PC-3 (cell line): ENCODE data around the gene OR2A12. TPM values are rescaled to one million over a fixed set of nuclear protein-coding genes. Genes with fewer than 3 reads are reported as not detected.

Experiments used
- ATAC-seq: fragments of 200-7000 bp; cut with Tn5 transposase; 2 replicates; pipeline ENCODE4 v1.9.1; 2020; ENCODE audit warnings: mild to moderate bottlenecking, moderate library complexity
- BruUV-seq: library from RNA; stranded (reverse); fragments of 400-500 nt; replicated peaks from 2 replicates; lab custom pipeline; 2021; lab: Mats Ljungman, UMichigan
- CTCF ChIA-PET: fragments of 300-600 bp; sonication (Branson Sonifier 250); formaldehyde crosslinking; loops from one replicate; lab custom pipeline; 2022; ENCODE audit warnings: antibody characterized with exemption; lab: Charles Lee
- POLR2A ChIA-PET: fragments of 300-600 bp; sonication (Branson Sonifier 250); formaldehyde crosslinking; loops from one replicate; lab custom pipeline; 2022; ENCODE audit warnings: antibody characterized with exemption; ENCODE audit not compliant: unreplicated experiment; lab: Charles Lee
- DNase-seq: peaks from one replicate; pipeline ENCODE4 v3.0.0-alpha.2; 2015
- H2AFZ ChIP-seq: fragments of 300-600 bp; sonication (generic); 2 replicates; pipeline ENCODE4 v1.6.0; 2016; ENCODE audit warnings: antibody characterized with exemption, low read length
- H3F3A ChIP-seq: fragments of 300-600 bp; sonication (generic); one replicate; pipeline ENCODE4 v1.6.0; 2017; ENCODE audit warnings: antibody characterized with exemption, low read length, control low read depth, mild to moderate bottlenecking; ENCODE audit not compliant: unreplicated experiment
- H3K27ac ChIP-seq: fragments of 300-600 bp; sonication (generic); 2 replicates; pipeline ENCODE4 v1.5.1; 2016; ENCODE audit warnings: mild to moderate bottlenecking, low read length
- H3K27me3 ChIP-seq: fragments of 300-600 bp; sonication (generic); 2 replicates; pipeline ENCODE4 v1.6.1; 2016; ENCODE audit warnings: low read length, mixed read lengths
- H3K36me3 ChIP-seq: fragments of 300-600 bp; sonication (generic); 2 replicates; pipeline ENCODE4 v1.6.1; 2016; ENCODE audit warnings: low read depth, mixed run types, low read length, mixed read lengths
- H3K4me1 ChIP-seq: fragments of 300-600 bp; sonication (generic); 2 replicates; pipeline ENCODE4 v1.5.1; 2016; ENCODE audit warnings: low read length; ENCODE audit not compliant: insufficient read depth
- H3K4me2 ChIP-seq: fragments of 300-600 bp; sonication (generic); 2 replicates; pipeline ENCODE4 v1.6.0; 2016; ENCODE audit warnings: low read length
- H3K4me3 ChIP-seq: fragments of 300-600 bp; sonication (generic); 2 replicates; pipeline ENCODE4 v1.5.1; 2016; ENCODE audit warnings: mild to moderate bottlenecking, low read length, mixed read lengths
- H3K79me2 ChIP-seq: fragments of 300-600 bp; sonication (generic); 2 replicates; pipeline ENCODE4 v1.6.1; 2017; ENCODE audit warnings: low read length, mixed read lengths
- H3K9ac ChIP-seq: fragments of 300-600 bp; sonication (generic); 2 replicates; pipeline ENCODE4 v1.6.0; 2016; ENCODE audit warnings: mild to moderate bottlenecking, low read length
- H3K9me2 ChIP-seq: fragments of 300-600 bp; sonication (generic); replicated peaks from 2 replicates; pipeline ENCODE4 v1.6.1; 2016; ENCODE audit warnings: mixed run types, low read length, mixed read lengths
- H3K9me3 ChIP-seq: fragments of 300-600 bp; sonication (generic); 2 replicates; pipeline ENCODE4 v1.6.1; 2016; ENCODE audit warnings: low read length, mixed read lengths
- H4K20me1 ChIP-seq: fragments of 300-600 bp; sonication (generic); 2 replicates; pipeline ENCODE4 v1.6.1; 2016; ENCODE audit warnings: low read length, mixed read lengths
- CTCF ChIP-seq: fragments of 300-600 bp; sonication (generic); conservative IDR thresholded peaks from 2 replicates; pipeline ENCODE4 v1.5.1; 2017; ENCODE audit warnings: antibody characterized with exemption, low read depth, mild to moderate bottlenecking, low read length
- EZH2 ChIP-seq: fragments of 300-600 bp; sonication (generic); IDR thresholded peaks from one replicate; pipeline ENCODE4 v1.6.1; 2017; ENCODE audit warnings: antibody characterized with exemption, mild to moderate bottlenecking, low read length; ENCODE audit not compliant: unreplicated experiment
- EZH2phosphoT487 ChIP-seq: fragments of 300-600 bp; sonication (generic); IDR thresholded peaks from 2 replicates; pipeline ENCODE4 v1.6.1; 2018; ENCODE audit warnings: mild to moderate bottlenecking, antibody characterized with exemption, low read length, borderline replicate concordance
- intact Hi-C: fragments of 100-400 bp; cut with micrococcal nuclease; formaldehyde crosslinking; loops from 2 replicates; pipeline ENCODE4 v1.9.0; 2023
- total RNA-seq: library from RNA; depleted of rRNA; stranded (reverse); fragments of >200 nt; gene quantifications from 2 replicates; pipeline ENCODE4 v1.2.3, GENCODE V29; 2014

OR2A12 gene
- total RNA-seq, 1 experiment from 2014 or later, result not detected

- H3K9me3 ChIP-seq, result no peaks in the 10 kb centered on the region
- no peak within 1 kb of the TSS for H2AFZ ChIP-seq
- BruUV-seq, result no TSS peak
- no peak for ATAC-seq
- no peak within 1 kb of the TSS for H3K4me3 ChIP-seq
- H3K9me2 ChIP-seq, result no peaks in the 10 kb centered on the region
- no peaks in the 10 kb centered on the region for H4K20me1 ChIP-seq
- H3K36me3 ChIP-seq, result no peaks in the 10 kb centered on the region
- no peaks in the 10 kb centered on the region for H3K79me2 ChIP-seq
- ChIA-PET CTCF (no interaction called here), POLR2A (no interaction called here)
- H3K27me3 ChIP-seq, result peaks cover 4% of the 10 kb centered on the region; the same call in 1 of the 2 replicates
- H3K4me1 ChIP-seq, result no peaks in the 10 kb centered on the region
- H3K27ac ChIP-seq, result no peak within 1 kb of the TSS
- DNase-seq, result no peak
- H3F3A ChIP-seq, result no peaks in the 10 kb centered on the region
- no peak within 1 kb of the TSS for H3K4me2 ChIP-seq
- TF ChIP-seq EZH2 (no peak), CTCF (no peak)
- no peak within 1 kb of the TSS for H3K9ac ChIP-seq
- intact Hi-C loops, result no loop called here
Measured at GRCh38 chr7:144109283-144109682, 23.2 kb downstream of the OR2A12 start, which contains the start of gene OR2A2. Gene OR2A2, plus strand, starts transcription at chr7:144109583. Its CDS starts 0 bp downstream, at chr7:144109583.

GRCh38 chr7:144110272-144110671 is 24.2 kb downstream of the OR2A12 start:
- intact Hi-C loops, result no loop called here
- BruUV-seq, result no TSS peak
- H3K36me3 ChIP-seq, result no peaks in the 10 kb centered on the region
- peaks cover 3% of the 10 kb centered on the region for H3K27me3 ChIP-seq
- no peak overlapping the region for H3K4me2 ChIP-seq
- no peaks in the 10 kb centered on the region for H4K20me1 ChIP-seq
- POLR2A ChIA-PET, result no interaction called here
- no peaks in the 10 kb centered on the region for H3K4me1 ChIP-seq
- no peak overlapping the region for H3K9ac ChIP-seq
- no peak overlapping the region for H2AFZ ChIP-seq
- CTCF ChIA-PET, result no interaction called here
- no peaks in the 10 kb centered on the region for H3K9me3 ChIP-seq
- DNase-seq, result no peak
- H3K4me3 ChIP-seq, result no peak overlapping the region
- no peak overlapping the region for H3K27ac ChIP-seq
- no peak for ATAC-seq
- H3F3A ChIP-seq, result no peaks in the 10 kb centered on the region
- TF ChIP-seq CTCF (no peak), EZH2 (no peak), EZH2phosphoT487 (no peak)
- H3K79me2 ChIP-seq, result no peaks in the 10 kb centered on the region
- no peaks in the 10 kb centered on the region for H3K9me2 ChIP-seq

- CTCF ChIA-PET, result no interaction called here
- H3K27me3 ChIP-seq, result peaks cover 3% of the 10 kb centered on the region; the same call in 1 of the 2 replicates
- no peaks in the 10 kb centered on the region for H3K79me2 ChIP-seq
- ATAC-seq, result no peak
- no peaks in the 10 kb centered on the region for H3K36me3 ChIP-seq
- no peaks in the 10 kb centered on the region for H4K20me1 ChIP-seq
- no peaks in the 10 kb centered on the region for H3F3A ChIP-seq
- H3K4me2 ChIP-seq, result no peak overlapping the region
- no peak for TF ChIP-seq EZH2
- TF ChIP-seq EZH2phosphoT487, result no peak
- no peak for TF ChIP-seq CTCF
- intact Hi-C loops, result no loop called here
- H2AFZ ChIP-seq, result no peak overlapping the region
- POLR2A ChIA-PET, result no interaction called here
- H3K4me3 ChIP-seq, result no peak overlapping the region
- H3K9me2 ChIP-seq, result no peaks in the 10 kb centered on the region
- DNase-seq, result no peak
- H3K9me3 ChIP-seq, result no peaks in the 10 kb centered on the region
- H3K27ac ChIP-seq, result no peak overlapping the region
- no TSS peak for BruUV-seq
- H3K4me1 ChIP-seq, result no peaks in the 10 kb centered on the region
- H3K9ac ChIP-seq, result no peak overlapping the region
Measured at GRCh38 chr7:144113651-144114050, 27.6 kb downstream of the OR2A12 start.
